K562 (cell line): ENCODE measurements around the gene DUSP5. TPM values are rescaled to one million over a fixed set of nuclear protein-coding genes. Genes with fewer than 3 reads are reported as not detected.

ENCODE experiments used
- ATAC-seq: fragments of 200-7000 bp; cut with Tn5 transposase; 3 replicates; pipeline ENCODE4 v1.9.1; 2020; ENCODE audit warnings: moderate library complexity
- BruUV-seq: library from RNA; stranded (reverse); fragments of 400-500 nt; replicated peaks from 2 replicates; lab custom pipeline; 2021; lab: Mats Ljungman, UMichigan
- CTCF ChIA-PET: fragments of 300-600 bp; formaldehyde crosslinking; extraction: SDS; loops from one replicate; lab custom pipeline; 2021; ENCODE audit warnings: low intra/inter-chr PET ratio; lab: Yijun Ruan, JAX
- POLR2A ChIA-PET: fragments of 300-600, 350-650 bp; sonication (Branson Sonifier 250); formaldehyde crosslinking; extraction: SDS; loops from one replicate; lab custom pipeline; 2021; ENCODE audit warnings: antibody characterized with exemption, inconsistent platforms; lab: Yijun Ruan, JAX
- DNase-seq, 4 experiments: peaks; one replicate each; pipeline versions ENCODE4 v3.0.0 to v3.0.0-alpha.2; 2011 to 2018; ENCODE audit warnings: low spot score in 3 of 4, mixed read lengths in 3 of 4; ENCODE audit errors: extremely low read depth in 1 of 4
- FAIRE-seq: peaks from 2 replicates; lab custom pipeline; 2011; peaks lifted over from hg19 to GRCh38; lab: Jason Lieb, UNC
- H2AFZ ChIP-seq: 2 replicates; pipeline ENCODE4 v1.6.0; 2011; ENCODE audit warnings: low read depth, low read length, control low read depth, inconsistent platforms
- H3K27ac ChIP-seq: fragments of 200-600 bp; 3 replicates; pipeline ENCODE4 v1.8.0; 2011; ENCODE audit warnings: low read depth, mild to moderate bottlenecking, control low read depth, inconsistent platforms, low read length, moderate library complexity, mixed read lengths; ENCODE audit errors: extremely low read depth
- H3K27me3 ChIP-seq, 2 experiments: fragments of 300-600 bp in 1 of 2; 2 replicates in 1 of 2; 3 replicates in 1 of 2; pipeline versions ENCODE4 v1.6.0 to v1.8.0; 2011; ENCODE audit warnings: inconsistent platforms in 2 of 2, low read length in 2 of 2, mild to moderate bottlenecking in 1 of 2, mixed read lengths in 1 of 2, moderate library complexity in 1 of 2; ENCODE audit not compliant: control insufficient read depth in 2 of 2, insufficient read depth in 2 of 2
- H3K36me3 ChIP-seq: fragments of 300-600 bp; 3 replicates; pipeline ENCODE4 v1.8.0; 2011; ENCODE audit warnings: mild to moderate bottlenecking, low read length, inconsistent platforms; ENCODE audit not compliant: control insufficient read depth, insufficient read depth
- H3K4me1 ChIP-seq, 2 experiments: fragments of 200-600 bp in 1 of 2; replicated peaks in 1 of 2; 2 replicates in 1 of 2; 3 replicates in 1 of 2; pipeline versions ENCODE4 v1.5.1 to v1.8.0; 2011; ENCODE audit warnings: inconsistent platforms in 2 of 2, low read length in 2 of 2, mild to moderate bottlenecking in 1 of 2, mixed read lengths in 1 of 2, moderate library complexity in 1 of 2; ENCODE audit not compliant: control insufficient read depth in 2 of 2, insufficient read depth in 2 of 2
- H3K4me2 ChIP-seq: 2 replicates; pipeline ENCODE4 v1.6.1; 2011; ENCODE audit warnings: low read length, control low read depth, inconsistent platforms, mixed read lengths; ENCODE audit not compliant: insufficient read depth
- H3K4me3 ChIP-seq: fragments of 200-600 bp; sonication (generic), shearing (Covaris generic); 2 replicates; pipeline ENCODE4 v1.5.1; 2016; ENCODE audit warnings: control low read depth, inconsistent platforms
- H3K79me2 ChIP-seq: fragments of 200-600 bp; 3 replicates; pipeline ENCODE4 v1.8.0; 2011; ENCODE audit warnings: low read length, inconsistent platforms; ENCODE audit not compliant: control insufficient read depth, insufficient read depth
- H3K9ac ChIP-seq, 2 experiments: 2 replicates each; pipeline versions ENCODE4 v1.6.0 to v1.6.1; 2011; ENCODE audit warnings: low read depth in 2 of 2, low read length in 2 of 2, control low read depth in 1 of 2, inconsistent platforms in 1 of 2, mild to moderate bottlenecking in 1 of 2, mixed read lengths in 1 of 2; ENCODE audit not compliant: insufficient read depth in 1 of 2
- H3K9me1 ChIP-seq: one replicate; pipeline ENCODE4 v1.6.0; 2011; ENCODE audit warnings: inconsistent platforms, mild to moderate bottlenecking, low read length, moderate library complexity; ENCODE audit not compliant: control insufficient read depth, insufficient read depth
- H3K9me3 ChIP-seq: replicated peaks from 2 replicates; pipeline ENCODE4 v1.5.1; 2011; ENCODE audit warnings: low read depth, low read length, inconsistent platforms; ENCODE audit not compliant: control insufficient read depth, insufficient read depth
- H4K20me1 ChIP-seq: replicated peaks from 2 replicates; pipeline ENCODE4 v1.6.1; 2011; ENCODE audit warnings: low read length, inconsistent platforms, mixed read lengths; ENCODE audit not compliant: control insufficient read depth, insufficient read depth
- ARHGAP35 ChIP-seq: fragments of 450-650 bp; IDR thresholded peaks from 2 replicates; pipeline ENCODE4 v1.6.1; 2018; ENCODE audit not compliant: partially characterized antibody
- FOS ChIP-seq: IDR thresholded peaks from 3 replicates; pipeline ENCODE4 v1.6.1; 2011; ENCODE audit not compliant: insufficient read length; ENCODE audit errors: extremely low read depth
- LARP7 ChIP-seq: fragments of 450-650 bp; IDR thresholded peaks from 2 replicates; pipeline ENCODE4 v1.6.1; 2016
- MAFG ChIP-seq: fragments of 450-650 bp; conservative IDR thresholded peaks from 2 replicates; pipeline ENCODE4 v1.6.1; 2016; ENCODE audit warnings: missing genetic modification characterization, missing compliant biosample characterization
- NR1H2 ChIP-seq: sonication (generic); formaldehyde crosslinking; IDR thresholded peaks from 2 replicates; pipeline ENCODE4 v1.4.0; 2020; ENCODE audit warnings: mild to moderate bottlenecking, missing genetic modification reagents
- NR2F6 ChIP-seq: fragments of 450-650 bp; formaldehyde crosslinking; IDR thresholded peaks from 2 replicates; pipeline ENCODE4 v1.4.0; 2020; ENCODE audit warnings: mild to moderate bottlenecking
- NRF1 ChIP-seq, 2 experiments: fragments of 450-650 bp; IDR thresholded peaks in 1 of 2; conservative IDR thresholded peaks in 1 of 2; 2 replicates each; pipeline ENCODE4 v1.6.1; 2014; ENCODE audit warnings: mild to moderate bottlenecking in 2 of 2
- SIN3B ChIP-seq: fragments of 450-650 bp; IDR thresholded peaks from 2 replicates; pipeline ENCODE4 v1.6.1; 2017; ENCODE audit warnings: low read depth, mild to moderate bottlenecking, moderate library complexity
- SREBF2 ChIP-seq: sonication (generic); formaldehyde crosslinking; IDR thresholded peaks from 2 replicates; pipeline ENCODE4 v1.4.0; 2020; ENCODE audit warnings: mild to moderate bottlenecking, missing genetic modification reagents
- TEAD2 ChIP-seq: fragments of 450-650 bp; IDR thresholded peaks from 2 replicates; pipeline ENCODE4 v1.6.1; 2016; ENCODE audit warnings: missing genetic modification characterization, control low read depth, missing compliant biosample characterization
- THAP7 ChIP-seq: fragments of 250-450 bp; sonication (Bioruptor Pico); IDR thresholded peaks from 2 replicates; pipeline ENCODE4 v1.5.0; 2021
- ZKSCAN1 ChIP-seq: fragments of 150-350 bp; IDR thresholded peaks from 2 replicates; pipeline ENCODE4 v1.6.1; 2016; ENCODE audit warnings: low read depth, low read length
- ZNF140 ChIP-seq: fragments of 250-450 bp; sonication (Bioruptor Pico); IDR thresholded peaks from 2 replicates; pipeline ENCODE4 v1.8.0; 2021; ENCODE audit warnings: moderate library complexity, mild to moderate bottlenecking, inconsistent platforms
- ZNF197 ChIP-seq: fragments of 200-800 bp; sonication (Bioruptor generic); IDR thresholded peaks from 2 replicates; pipeline ENCODE4 v1.6.1; 2016; ENCODE audit warnings: low read depth, missing genetic modification characterization, missing compliant biosample characterization
- ZNF232 ChIP-seq: sonication (generic); formaldehyde crosslinking; IDR thresholded peaks from 2 replicates; pipeline ENCODE4 v1.8.0; 2022; ENCODE audit warnings: mild to moderate bottlenecking, missing genetic modification reagents
- ZNF280A ChIP-seq: fragments of 450-650 bp; IDR thresholded peaks from 2 replicates; pipeline ENCODE4 v1.6.1; 2018; ENCODE audit warnings: mild to moderate bottlenecking, low read depth; ENCODE audit not compliant: partially characterized antibody
- ZNF445 ChIP-seq: fragments of 250-450 bp; sonication (Bioruptor Pico); IDR thresholded peaks from 2 replicates; pipeline ENCODE4 v1.4.0; 2020; ENCODE audit warnings: low read depth, mild to moderate bottlenecking, moderate library complexity
- ZNF644 ChIP-seq: fragments of 200-800 bp; sonication (Bioruptor generic); IDR thresholded peaks from 2 replicates; pipeline ENCODE4 v1.6.1; 2016; ENCODE audit warnings: low read depth, missing genetic modification characterization, missing compliant biosample characterization
- ZNF785 ChIP-seq: fragments of 250-450 bp; sonication (Bioruptor Pico); IDR thresholded peaks from 2 replicates; pipeline ENCODE4 v1.4.0; 2020; ENCODE audit warnings: mild to moderate bottlenecking
- WGBS: fragments of 100-300 bp; shearing (Covaris generic); methylation state at CpG from one replicate; pipeline ENCODE4 v1.1.6; 2016; ENCODE audit warnings: low coverage, mixed read lengths; ENCODE audit not compliant: insufficient coverage; ENCODE audit errors: missing lambda C conversion rate; 5-methylcytosine and 5-hydroxymethylcytosine counted together
- in situ Hi-C: fragments of 300-500 bp; cut with MboI; formaldehyde crosslinking; loops from 4 replicates; pipeline ENCODE4 v1.15.0; 2018; ENCODE audit warnings: inconsistent platforms, mixed read lengths
- intact Hi-C: fragments of 100-400 bp; cut with micrococcal nuclease; formaldehyde crosslinking; loops from 2 replicates; pipeline ENCODE4 v1.14.2; 2022
- polyA plus RNA-seq, 8 experiments: library from polyadenylated mRNA; depleted of rRNA in 4 of 8; stranded (reverse) in 5 of 8; unstranded in 3 of 8; fragments of >200 nt; fragmentation: Nextera tagmentation in 2 of 8; fragmentation: Illumina TruSeq in 1 of 8; extraction: Ambion mirVana in 2 of 8; extraction: Trizol in 1 of 8; gene quantifications; 2 replicates each; pipeline versions ENCODE4 v1.2.1 to v1.2.3, GENCODE V29; 2011 to 2014; ENCODE audit warnings: inconsistent platforms in 1 of 8, missing spikeins in 1 of 8
- total RNA-seq, 7 experiments: library from RNA; depleted of rRNA in 6 of 7; stranded (reverse); fragments of >200 nt in 6 of 7; fragmentation: Illumina TruSeq in 2 of 7; extraction: Trizol in 2 of 7; gene quantifications; 2 replicates each; pipeline versions ENCODE4 v1.2.1 to v1.2.3, GENCODE V29; 2011 to 2021; ENCODE audit warnings: low replicate concordance in 1 of 7

DUSP5 gene
- total and polyA plus RNA-seq, 9 of the 15 experiments (the other 6 are each of a cell fraction or from before 2014, with no cell fraction given), result 0.49 to 3.4 (median 2.0) TPM

GRCh38 chr10:110490640-110491039, 7.1 kb upstream of the DUSP5 start:
- Histone ChIP-seq H3K4me1 (peaks cover 3 to 19% of the 10 kb centered on the region in 2 experiments; a peak in 2 of 5 replicates), H3K27me3 (no peaks in the 10 kb centered on the region), H3K27ac (no peak overlapping the region), H2AFZ (no peak overlapping the region), H4K20me1 (no peaks in the 10 kb centered on the region), H3K9me3 (no peaks in the 10 kb centered on the region), H3K9me1 (no peaks in the 10 kb centered on the region), H3K79me2 (no peaks in the 10 kb centered on the region), H3K4me2 (no peak overlapping the region), H3K9ac (no peak overlapping the region), H3K36me3 (no peaks in the 10 kb centered on the region), H3K4me3 (no peak overlapping the region)
- no peak for TF ChIP-seq FOS
- no peak for TF ChIP-seq NR2F6 (CRISPR knock-in tag)
- no peak for TF ChIP-seq ZNF140
- TF ChIP-seq ZNF280A, result no peak
- no peak for TF ChIP-seq LARP7
- TF ChIP-seq ZNF785, result no peak
- no peak for TF ChIP-seq NRF1 (conservative IDR thresholded peaks at IDR 0.05 in 1 of 2, IDR thresholded peaks at IDR 0.05 in 1 of 2)
- TF ChIP-seq ARHGAP35, result no peak
- no peak for TF ChIP-seq SREBF2
- no peak for TF ChIP-seq TEAD2 (tag)
- TF ChIP-seq THAP7 (CRISPR knock-in tag), result no peak
- no peak for TF ChIP-seq MAFG
- TF ChIP-seq SIN3B, result no peak
- no peak for TF ChIP-seq NR1H2 (CRISPR knock-in tag)
- TF ChIP-seq ZKSCAN1, result no peak
- TF ChIP-seq ZNF232 (CRISPR knock-in tag), result no peak
- TF ChIP-seq ZNF644 (tag), result no peak
- TF ChIP-seq ZNF445 (CRISPR knock-in tag), result no peak
- TF ChIP-seq ZNF197 (CRISPR knock-in tag), result no peak
- BruUV-seq, result no TSS peak
- POLR2A ChIA-PET, result interaction anchor here (0.7 kb wide), 1 partner anchor 39 kb away, joined by 5 read pairs; no protein-coding TSS in a partner anchor
- intact Hi-C loops (no loop called here), in situ Hi-C loops (no loop called here)
- CTCF ChIA-PET, result no interaction called here
- FAIRE-seq, result no peak
- ATAC-seq, result no peak
- DNase-seq, result no peak
- 42% methylated on average over 3 of the region's 4 CpGs for WGBS
